Kidney capillary endothelial cell (primary cell): ENCODE data around the gene MTG2.

ENCODE experiments used
- DNase-seq: peaks from one replicate; pipeline ENCODE4 v3.0.0-alpha.2; 2018; ENCODE audit warnings: low spot score

Gene MTG2

GRCh38 chr20:62203378-62204030 is 20.7 kb downstream of the MTG2 start:
- peak; percentile 54 for DNase-seq

GRCh38 chr20:62205618-62206387 is 23.0 kb downstream of the MTG2 start:
- no peak for DNase-seq

- DNase-seq, result no peak
Observed at GRCh38 chr20:62206388-62206775, 23.6 kb downstream of the MTG2 start.

DNA sequence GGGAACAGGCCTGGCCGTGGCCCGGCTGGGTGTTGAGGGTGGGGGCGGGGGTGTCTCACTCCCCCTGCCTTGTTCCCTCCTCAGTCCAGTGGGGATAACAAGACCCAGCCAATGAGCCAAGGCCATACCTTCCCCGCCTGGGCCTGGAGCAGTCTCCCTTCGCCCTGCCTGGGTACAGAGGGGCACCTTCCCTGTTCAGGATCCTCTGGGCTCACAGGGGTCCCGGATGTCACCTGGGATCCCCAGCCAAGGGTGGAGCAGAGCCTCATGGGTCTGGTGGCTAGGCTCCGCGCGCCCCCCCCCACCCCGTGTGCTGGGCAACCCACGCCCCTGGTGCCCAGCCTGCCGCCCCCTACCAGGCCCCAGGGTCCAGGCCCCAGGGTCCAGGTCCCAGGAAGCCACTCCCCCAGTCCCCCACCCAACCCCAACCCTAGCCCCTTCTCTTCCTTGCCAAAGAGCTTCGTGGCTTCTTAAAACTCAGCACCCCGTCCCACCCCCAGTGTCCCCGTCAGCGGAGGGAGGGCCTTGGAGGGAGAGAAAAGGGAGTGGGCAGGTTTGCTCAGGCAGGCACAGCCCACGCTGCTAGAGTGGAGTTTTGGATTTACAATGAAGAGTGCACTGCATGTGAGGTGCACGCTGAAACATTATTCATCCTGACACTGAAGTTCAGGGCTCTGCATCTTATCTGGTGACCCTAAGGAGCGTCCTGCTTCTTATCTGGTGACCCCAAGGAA is 25.4 kb downstream of the MTG2 start:
- DNase-seq, result no peak

DNA sequence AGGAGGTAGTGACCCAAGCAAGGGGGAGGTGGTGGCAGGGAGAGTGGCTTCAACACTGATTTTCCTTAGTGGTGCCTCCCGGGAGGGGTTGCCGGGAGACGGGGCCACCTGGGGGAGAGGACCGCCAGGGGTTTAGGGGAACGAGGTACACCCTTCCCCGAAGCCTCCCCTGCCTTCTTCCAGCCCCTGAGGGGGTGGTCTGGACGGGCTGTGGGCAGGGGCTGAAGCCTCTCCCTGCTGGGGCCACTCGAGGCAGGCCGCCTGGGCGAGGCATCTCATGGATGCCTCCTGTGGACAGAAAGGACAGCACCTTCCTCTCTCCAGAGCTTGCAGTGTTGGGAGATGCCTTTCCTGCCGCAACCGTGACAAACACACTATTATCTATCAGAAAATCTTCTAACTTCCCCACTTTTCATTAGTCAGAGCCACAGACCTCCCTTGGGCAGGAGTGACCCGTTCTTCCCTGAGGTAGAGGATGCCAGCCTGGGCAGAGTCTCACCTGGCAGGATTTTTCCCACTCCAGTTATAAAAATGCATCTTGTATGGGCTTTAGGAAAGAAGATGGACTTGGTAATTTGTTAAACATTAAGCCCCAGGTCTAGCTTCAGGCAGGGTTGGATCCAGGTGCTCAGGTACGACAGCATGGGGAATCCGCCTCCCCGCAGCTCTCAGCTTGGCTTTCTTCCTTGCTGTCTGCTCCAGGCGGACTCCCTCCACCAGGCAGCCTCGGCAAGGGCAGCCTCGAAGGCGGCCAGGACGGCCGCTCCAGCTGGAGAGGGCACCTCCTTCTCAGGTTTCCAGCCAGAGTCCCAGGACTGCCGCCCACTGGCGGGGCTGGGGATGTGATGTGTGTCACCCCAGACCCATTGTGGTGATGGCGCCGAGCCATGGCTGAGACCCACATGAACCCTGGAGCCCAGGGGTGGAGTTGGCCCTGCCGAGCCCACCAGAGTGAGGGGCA is 26.2 kb downstream of the MTG2 start:
- no peak for DNase-seq

GRCh38 chr20:62209850-62210495 is 27.1 kb downstream of the MTG2 start:
- no peak for DNase-seq

- DNase-seq, result no peak
Observed at GRCh38 chr20:62210496-62210855, 27.6 kb downstream of the MTG2 start.

GRCh38 chr20:62211216-62211615 is 28.4 kb downstream of the MTG2 start:
- DNase-seq, result no peak

DNA sequence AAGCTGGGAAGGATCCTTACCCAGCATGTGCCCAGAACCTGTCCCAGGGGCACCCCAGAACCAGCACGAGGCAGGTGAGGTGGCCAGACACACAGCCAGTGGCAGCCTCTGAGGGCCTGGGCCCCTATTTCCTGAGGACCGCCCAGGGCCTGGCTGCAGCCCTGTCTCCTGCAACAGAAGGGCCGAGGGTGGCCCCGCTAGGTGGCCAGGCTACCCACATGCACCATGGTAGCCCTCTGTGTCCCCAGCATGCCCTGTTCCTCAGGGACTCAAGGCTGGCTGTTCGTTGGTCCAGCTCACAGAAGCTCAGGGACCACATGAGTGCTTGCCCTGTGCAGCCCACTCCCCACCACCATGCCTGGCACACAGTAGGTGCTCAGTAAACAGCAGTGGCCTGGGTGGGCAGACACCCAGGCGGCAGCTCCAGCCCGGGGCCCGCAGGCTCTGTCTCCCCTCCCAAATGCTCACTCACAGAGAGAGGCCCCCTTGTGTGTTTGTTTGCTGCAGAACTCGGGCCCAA is 29.0 kb downstream of the MTG2 start:
- DNase-seq, result no peak

DNA sequence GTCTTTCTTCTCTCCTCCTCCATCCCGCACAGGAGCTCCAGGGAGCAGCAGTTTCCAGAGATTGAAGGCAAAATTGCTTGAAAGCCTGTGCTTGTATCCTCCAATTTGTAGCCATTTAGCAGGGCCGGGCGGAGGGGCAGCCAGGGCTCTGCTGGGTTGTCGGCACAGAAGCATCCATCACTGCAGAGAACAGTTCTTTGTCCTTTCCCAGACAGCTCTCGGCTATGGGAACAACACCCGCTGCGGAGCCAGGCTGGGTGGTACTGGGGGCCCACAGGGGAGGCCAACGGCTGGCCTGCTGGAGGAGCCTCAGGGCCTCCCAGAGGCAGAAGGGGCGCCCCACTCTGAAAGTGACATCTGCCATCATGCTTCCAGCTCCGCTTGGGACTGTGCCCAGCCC is 29.5 kb downstream of the MTG2 start:
- DNase-seq, result no peak

- no peak for DNase-seq
Observed at GRCh38 chr20:62214067-62214466, 31.2 kb downstream of the MTG2 start.

DNA sequence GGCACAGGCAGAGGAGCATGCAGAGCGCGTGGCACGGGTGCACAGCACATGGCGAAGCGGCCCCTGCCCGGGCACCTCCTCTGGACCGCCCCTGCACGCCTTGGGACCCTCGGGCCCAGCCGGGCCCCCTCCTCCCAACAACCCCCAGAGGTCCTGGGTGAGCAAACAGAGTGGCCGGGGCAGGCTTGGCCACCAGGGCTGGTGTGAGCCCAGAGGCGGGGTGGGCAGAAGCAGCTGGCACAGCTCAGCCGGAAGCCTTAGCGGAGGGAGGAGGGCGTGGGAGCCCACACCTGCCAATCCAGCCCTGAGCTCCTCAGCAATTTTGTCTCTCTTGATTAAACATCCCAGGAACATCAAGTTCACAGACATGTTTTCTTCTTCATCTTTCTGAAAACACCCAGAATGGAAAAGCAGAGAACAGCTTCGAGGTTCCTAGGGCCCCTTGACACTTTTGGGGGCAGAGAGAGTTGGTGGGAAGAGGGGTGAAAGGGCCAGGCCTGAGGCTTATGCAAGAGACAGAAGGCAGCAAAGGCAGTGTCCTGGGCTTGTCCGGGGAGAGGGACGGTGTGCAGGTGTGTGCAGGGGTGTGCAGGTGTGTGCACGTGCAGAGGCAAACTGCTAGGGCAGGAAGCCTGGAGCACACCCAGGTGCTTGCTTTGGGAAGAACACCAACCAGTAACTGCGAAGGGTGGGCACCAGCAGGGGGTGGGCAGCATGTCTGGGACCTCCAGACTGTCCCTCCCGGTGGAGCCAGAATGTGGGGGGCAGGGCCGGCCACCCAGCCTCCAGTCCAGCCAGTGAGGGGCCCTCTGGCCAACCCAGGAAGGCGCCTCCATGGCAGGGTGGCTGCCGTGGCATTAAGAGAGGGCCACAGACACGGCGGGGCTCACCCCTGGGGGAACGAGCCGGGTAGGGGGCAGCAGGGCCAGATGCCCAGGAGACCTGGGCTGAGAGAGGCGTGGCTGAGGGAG is 32.5 kb downstream of the MTG2 start:
- DNase-seq, result no peak

- no peak for DNase-seq
Observed at GRCh38 chr20:62215991-62216635, 33.3 kb downstream of the MTG2 start.

- no peak for DNase-seq
Observed at GRCh38 chr20:62216636-62217566, 34.1 kb downstream of the MTG2 start.

DNA sequence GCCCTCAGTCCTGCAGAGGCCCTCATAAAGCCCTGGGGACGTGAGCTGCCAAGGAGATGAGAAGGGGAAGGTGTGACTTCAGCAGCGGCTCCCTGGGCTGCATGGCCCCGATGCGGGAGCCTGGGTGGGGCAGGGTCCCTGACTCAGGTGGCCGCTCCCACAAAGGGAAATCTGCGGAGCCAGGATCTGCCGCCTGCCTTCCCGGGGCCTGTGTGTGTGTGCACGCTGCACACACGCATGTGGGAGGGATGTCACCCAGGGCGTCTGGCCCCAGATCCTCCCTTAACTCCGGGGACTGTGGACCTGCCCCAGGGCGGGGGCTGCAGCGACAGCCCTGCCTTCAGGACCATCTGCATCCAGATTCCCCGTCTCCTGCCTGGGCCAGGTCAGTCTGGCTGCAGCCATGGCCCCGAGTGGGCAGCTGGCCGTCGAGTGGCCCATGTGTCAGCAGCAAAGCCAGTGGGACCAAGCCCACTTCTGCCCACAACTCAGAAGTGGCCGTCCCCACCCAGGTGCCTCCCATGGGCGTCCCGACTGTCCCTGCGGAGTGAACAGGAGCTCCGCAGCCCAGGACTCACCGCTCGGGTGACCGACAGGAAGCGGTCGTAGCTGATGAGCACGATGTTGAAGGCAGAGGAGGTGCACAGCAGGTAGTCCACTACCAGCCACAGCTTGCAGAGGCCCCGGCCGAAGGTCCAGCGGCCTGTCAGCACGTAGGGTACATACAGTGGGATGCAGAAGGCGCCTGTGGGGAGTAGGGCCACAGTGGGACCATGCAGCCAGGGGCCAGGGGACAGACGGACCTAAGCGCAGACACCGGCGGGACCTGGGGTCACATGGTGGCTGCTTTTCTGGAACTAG is 35.3 kb downstream of the MTG2 start:
- no peak for DNase-seq

DNA sequence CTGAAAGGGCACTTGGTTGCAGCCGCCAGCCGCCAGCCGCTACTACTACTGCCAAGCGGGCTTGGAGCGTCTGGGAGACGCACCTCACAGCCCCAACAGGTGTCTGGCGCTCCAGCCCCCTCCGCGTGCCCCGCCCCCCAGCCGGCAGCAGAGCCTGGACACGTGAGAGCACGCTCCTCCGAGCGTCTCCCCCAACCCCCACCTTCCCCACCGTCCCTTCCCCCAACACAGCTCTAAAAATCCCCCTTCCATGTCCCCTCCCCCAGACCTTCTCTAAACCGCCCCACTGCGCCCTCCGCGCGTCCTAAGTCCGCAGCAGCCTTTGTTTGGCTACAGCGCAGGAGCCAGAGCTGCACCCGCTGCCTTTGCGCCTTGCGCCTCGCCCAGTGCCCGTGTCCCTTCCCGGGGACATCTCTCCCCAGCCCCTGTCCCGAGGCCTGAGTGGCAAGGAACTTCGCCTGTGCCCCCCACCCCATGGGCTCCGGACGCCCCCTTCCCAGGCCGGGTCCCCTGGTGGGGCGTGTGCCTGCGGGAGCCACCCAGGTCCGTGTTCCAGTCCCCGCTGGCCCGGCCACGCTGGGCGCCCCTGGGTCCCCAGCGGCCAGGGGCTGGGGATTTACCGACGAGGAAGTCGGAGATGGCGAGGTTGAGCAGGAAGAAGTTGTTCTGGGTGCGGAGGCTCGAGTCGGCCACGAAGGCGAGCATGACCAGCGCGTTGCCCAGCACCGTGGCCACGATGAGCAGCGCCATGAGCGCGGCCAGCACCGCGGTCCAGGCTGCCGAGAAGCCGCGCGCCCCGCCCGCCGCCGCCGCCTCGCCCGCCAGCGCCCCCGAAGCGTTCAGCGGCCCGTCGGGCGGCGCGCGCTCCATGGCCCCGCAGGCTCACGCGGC is 36.5 kb downstream of the MTG2 start:
- DNase-seq, result no peak
